ENCODE data around the gene PCED1B.

PCED1B gene

DNA sequence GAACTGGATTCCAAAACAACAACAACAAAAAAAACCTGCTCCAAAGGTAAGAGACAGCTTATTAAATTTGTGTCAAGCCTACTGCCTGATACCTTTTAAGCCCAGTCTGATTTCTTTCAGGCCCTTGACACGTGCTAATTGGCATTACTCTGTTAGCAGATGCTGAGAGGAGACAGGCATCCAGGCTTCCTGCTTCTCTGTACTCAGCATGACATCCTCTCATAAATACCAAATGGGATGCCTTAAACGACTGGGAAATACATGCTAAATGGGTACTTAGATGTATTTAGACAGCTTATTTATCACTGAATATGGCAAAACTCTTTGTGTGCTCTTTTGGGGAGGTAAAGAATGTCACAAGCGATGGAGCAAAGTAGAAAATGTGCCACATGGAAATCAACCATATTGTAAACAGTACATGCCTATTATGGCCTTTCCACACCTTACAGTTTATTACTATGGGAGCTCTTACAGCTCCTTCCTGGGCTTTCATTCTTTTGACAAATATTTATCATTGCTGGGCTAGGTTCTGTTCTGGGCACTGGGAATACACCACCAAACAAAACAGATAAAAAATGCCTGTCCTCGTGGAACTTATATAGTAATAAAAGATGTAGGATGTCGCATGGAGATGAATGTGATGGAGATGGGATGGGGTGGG is 11.5 kb upstream of the PCED1B start:
- DNase-seq (ENCODE audit: low read depth) = no peak

DNA sequence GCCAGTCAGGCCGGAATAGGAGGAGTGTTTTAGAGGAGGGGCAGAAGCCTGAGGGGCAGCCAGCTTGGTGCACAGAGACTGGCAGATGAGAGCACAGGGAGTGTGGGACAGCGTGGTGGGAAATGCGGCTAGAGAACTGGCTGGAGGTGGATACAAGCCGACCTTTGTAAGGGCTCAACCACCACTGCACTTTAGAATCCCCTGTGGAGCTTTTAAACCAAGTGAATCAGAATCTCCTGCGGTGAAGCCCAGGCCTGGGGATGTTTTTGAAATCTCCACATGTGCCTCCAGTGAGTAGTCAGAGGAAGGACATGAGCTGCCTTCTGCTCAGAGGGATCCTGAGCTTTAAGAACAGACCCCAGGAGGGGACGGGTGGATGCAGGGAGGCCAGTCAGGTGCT is 10.9 kb upstream of the PCED1B start:
- no peak for DNase-seq (ENCODE audit: low read depth)

DNA sequence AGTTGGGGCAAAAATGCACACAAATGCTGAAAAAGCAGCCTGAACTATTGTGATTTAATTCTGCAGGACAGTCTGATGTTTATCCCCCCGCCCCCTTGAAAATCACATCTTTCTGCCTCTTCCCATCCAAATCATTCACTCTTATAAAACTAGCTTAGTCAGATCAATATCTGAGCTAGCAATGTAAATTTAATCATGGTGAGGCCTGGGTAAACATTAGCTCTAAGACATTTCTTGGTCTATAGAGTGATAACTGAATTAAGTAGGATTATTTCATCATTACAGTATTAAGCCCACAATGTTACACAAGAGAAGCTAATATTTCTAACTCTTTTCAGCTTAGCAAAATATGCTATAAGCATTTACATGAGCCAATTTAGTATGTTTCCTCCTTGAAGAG is 9.1 kb upstream of the PCED1B start:
- no peak for DNase-seq (ENCODE audit: low read depth)

DNA sequence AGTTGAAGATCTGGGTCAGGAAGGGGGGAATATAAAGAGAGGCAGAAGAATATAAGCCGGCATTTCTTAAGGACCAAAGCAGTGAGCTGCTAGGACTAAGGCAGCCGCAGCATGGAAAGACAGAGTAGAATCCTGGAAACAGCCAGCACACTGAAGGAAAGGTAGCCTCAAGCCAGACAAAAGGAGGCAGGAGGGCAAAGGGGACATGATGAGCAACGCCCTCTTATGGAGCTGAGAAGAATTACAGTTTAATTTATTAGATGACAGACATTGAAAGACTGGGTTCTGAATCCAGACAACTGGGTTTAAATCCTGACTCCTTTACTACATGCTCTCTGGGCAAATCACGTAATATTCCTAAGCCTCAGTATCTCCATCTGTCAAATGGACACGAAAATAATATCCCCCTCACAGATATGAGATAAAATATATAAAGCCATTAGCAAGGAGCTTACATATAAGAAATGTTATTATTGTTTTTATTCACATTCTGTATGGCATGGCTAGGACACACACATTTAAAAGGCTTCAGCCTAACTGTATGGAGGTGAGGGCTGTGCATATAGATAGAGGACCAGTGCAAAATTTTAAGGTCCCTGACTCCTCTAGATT is 8.1 kb upstream of the PCED1B start:
- DNase-seq (ENCODE audit: low read depth) = no peak

DNA sequence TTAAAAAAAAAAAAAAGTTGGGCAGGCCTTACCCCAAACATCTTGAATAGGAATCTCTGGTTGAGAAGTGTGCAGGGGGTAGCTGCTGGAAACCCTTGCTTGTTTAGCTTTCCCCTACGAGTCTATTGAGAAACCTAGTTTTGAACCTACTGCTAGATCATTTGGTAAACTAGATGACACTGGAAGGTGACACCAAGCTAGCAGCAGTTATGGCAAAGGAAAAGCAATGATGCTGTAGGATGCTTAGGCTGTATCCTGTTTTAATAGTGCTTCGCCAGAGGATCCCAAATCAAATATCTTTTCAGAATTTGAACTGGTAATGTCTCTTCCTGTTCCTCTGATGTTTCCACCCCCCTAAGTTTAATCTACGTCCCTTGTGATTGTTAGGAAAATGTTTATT is 5.5 kb upstream of the PCED1B start:
- no peak for DNase-seq (ENCODE audit: low read depth)

DNA sequence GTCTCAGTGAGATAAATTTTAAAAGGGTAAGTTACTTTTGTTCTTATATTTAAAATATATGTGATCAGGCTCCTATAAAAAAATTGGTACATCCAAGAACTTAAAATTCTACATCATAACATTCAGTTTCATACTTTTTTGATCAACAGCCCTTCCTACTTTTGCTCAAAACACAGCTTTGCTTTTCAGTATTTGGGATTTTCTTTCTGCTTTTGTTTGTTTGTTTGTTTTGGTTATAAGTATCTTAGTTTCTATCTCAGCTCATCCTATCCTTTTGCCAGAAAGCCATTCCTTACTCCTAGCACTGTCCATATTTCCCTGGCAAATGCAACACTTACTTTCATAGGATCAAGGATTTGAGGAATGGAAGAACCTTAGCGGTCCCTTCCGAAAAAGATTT is 4.7 kb upstream of the PCED1B start:
- DNase-seq (ENCODE audit: low read depth) = no peak

DNA sequence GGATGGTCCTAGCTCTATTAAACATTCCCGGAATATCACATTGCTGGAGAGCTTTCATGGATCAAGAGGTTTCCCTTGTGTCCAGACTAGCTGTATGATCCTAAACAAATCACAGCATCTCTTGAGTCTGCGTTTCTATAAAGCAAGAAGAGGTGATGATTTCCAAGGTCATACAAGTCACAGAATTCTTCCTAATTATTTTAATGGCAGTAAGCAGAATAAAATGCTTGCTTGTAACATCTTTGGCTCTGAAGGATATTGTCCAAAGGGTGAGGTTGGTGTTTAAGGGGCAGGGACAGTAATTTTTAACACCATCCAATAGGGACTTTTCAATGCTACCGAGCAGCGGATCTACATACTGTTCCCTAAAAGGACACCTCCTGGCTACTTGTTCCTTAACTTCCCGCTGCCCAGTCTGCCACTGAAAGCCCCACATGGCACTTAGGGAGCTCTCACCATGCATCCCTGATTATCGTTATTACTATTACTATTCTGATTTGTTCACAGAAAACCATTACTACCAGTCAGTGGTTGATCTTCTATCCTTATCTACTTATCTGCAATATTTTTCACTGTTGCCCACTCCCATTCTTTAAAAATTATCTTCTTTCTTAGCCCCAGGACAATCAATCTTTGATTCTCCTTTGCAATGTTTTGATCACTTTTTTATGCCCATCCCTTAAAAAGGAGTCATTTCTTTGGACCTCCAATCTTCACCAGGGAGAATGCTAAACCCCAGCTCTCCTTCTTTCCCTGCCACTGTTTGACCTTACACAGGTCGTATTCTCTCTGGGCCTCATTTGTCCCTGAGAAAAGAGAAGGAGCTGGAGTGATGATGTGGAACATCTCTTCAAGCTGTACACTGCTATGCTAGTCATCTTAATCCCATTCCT is 4.0 kb upstream of the PCED1B start:
- no peak for DNase-seq (ENCODE audit: low read depth)

DNA sequence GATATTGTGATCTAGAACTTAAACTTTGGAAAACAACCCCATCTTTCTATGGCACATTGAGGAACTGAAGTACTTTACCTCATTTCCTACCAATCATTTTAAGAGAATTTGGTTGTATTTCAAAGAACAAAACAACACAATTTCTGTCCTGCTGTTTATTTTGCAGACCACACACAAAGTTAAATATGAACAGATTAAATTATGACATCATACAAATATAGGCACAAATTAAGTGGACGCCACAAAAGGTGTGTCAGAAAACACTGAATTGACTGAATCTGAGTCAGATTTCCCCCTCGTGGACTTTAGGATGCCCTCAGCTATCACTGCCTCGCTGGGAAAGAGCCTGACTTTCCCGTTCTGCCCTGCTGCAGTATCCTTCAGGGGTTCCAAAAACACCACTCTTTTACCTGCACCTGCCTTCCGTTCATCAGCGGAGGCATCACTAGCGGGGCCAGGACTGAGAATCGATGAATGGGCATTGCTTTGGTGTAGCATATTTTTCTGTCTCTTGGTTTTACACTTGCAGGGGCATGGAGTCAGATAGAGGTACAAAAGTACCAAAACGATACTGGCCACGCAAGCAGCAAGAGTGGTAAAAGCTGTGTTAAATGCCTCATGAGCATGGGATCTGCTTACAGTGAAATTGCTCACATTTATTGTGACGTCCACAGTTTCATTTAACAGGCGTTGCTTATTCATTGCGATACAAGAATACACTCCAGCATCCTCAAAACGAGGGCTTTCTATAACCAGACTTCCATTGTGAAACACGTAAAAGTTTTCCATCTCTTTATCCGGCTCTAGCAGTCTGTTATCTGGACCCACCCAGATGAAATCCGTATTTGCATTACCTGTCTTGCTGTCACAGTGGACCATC is 2.0 kb upstream of the PCED1B start:
- DNase-seq (ENCODE audit: low read depth) = no peak

DNA sequence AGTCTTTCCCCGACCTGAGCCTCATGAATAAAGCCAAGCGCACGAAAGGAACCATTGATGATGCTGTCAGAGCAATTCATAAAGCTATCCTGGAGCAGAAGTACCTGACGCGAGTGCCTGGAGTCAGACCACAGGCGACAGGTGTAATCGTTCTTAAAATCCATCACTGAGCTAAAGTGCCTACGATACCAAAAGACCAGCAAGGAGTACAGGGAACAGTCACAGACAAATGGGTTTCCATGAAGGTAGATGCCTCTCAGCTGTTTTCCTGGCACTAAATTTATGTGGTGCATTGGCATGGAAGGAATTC is 1.4 kb upstream of the PCED1B start:
- no peak for DNase-seq (ENCODE audit: low read depth)

DNA sequence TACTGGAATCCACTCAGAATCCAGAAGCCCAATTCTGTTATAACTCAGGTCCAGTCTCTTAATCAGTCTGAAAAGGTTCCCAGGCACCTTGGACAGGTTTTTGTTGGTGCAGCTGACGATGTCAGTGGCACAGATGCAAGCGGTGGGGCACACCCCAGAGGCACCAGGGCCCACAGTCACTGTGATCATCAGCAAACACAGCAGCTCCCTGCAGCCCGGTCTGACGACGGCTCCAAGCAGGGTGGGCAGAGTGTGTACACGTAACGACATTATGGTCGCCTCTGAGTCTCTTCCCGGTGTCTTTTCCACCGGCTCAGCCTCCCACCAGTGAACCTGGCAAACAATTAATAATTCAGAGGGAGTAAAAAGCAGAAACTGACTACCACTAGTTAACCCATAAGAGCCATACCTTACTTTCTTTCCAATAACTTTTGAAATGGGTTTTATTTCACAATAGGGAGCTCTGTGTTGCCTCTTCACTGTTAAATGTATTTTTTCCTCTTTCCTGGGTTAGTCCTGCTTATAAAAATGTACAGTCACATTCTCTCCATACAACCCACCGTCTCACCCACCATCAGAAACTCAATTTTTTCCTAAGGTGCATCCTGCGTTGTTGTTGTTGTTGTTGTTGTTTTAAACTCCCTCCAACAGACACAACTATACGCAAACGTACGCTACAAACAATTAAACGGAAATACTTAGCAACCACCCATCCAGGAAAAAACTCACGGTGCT is 521 bp upstream of the PCED1B start:
- no peak for DNase-seq (ENCODE audit: low read depth)

DNA sequence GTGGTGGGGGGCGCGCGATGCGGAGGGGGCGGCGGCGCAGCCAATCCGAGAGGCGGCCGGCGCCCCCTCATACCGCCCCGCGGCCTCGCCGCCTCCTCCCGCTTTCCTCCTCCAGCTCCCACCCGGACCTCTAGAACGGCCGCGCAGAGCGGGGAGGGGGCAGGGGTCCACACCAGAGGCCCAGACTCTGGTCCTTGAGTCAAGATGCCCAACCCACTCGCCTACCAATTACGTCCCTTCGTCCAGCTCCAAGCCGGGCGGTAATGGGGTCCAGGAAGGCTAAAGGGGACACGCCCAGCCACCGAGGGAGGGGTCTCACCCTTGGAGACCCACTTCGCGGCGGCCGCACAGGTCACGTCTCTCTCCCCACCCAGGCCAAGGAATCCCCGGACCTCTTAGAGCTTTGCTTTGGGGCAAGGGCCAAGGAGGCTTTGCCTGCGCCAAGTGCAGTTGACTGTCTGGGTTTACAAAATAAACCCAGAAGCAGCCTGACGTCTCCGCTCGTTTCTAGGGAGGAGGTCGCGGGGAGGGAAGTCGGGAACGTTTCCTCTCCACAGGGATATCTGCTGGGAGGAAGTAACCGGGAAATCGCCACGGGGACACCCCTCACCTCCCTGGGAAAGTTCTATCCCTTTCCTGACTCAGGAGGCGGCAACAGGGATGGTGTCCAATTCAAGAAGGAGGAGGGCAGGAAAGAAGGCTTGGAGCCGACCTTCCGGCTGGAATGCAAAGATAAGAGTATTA is 732 bp downstream of the PCED1B start:
- no peak for DNase-seq (ENCODE audit: low read depth)

DNA sequence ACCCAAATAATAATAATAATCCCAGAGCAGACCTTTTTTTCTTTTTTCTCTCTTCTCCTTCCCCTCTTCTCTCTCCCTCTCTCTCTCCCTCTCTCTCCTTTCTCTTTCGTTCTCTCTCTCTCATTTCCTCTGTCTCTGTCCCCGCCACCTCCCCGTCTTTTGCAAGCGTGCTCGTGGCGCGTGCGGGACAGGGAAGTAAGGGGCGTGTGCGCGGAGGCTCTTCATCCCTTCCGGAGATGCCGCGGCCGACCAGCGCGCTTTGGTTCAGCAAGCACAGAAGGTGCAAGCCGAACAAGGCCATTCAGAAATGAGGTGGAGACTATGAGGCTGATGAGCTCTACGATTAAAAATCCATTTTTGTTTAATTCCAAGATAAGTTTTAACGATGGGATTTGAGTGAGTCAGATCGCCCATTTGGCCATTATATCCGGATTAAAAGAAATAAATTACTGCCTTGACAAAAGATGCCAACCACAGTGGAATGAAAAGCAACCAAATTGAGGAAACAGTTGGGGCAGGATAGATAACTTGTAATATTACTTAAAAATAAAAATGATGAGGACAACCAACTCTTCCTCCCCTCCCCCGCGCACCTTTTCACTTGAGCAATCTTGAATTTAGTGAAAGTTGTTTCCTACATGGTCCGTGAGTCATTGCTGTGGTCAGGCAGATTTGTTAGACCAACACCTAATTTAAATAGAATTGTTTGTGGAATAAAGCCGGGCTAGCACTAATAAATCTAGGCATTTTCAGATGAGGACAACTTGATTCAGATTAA is 1.5 kb downstream of the PCED1B start:
- peak; percentile 29 for DNase-seq (ENCODE audit: low read depth)

DNA sequence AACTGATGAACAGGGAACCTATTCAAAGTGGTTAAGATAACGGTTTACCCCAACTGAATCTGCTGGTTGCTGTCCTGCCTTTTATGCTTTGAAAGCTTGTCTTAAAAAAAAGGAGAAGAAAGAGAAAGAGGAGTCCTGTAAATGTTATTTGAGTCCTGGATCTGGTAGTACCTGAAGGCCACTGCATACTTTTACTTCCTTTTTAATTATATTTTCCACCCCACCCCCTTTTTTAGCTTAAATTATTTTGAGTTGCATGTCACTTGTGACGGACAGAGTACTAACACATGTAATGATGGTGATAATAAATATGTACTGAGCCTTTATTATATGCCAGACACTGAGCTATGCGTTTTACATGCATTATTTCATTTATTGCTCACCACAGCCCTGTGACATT is 2.9 kb downstream of the PCED1B start:
- DNase-seq (ENCODE audit: low read depth) = no peak

DNA sequence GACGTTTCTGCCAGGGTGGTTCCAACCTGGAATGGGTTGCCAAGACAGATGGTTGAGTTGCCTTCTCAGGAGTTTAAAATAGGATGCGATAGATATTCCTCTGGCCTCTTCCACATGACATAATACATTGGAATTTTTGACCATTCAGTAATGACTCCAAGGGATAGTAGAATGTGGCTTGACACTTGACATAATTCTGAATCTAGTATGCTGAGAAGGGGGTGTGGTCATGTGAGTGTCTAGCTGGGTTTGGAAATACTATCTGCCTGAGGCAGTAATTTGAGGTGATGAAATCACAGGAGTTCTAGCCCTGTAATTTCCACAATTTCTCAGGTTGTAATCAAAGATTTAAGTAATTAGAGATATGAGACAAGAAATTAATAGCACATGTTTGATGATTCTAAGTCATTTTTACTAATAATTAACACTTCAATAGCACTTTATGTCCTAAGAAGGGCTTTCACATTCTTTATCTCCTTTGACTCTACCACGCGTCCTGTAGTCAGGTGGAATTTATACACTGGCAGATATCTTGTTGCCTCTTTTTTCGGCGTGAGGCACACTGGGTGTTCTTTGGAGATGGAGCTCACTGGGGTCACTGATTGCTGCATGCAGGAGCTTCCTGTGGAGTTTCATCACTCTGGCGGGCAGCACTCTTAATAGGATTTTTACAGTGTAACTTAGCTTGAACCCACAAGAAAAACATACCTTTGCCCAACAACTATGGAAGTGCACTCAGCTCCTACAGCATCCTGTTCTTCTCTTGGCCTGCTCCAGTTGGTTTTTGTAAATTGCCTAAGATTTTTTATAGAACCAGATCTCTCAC is 3.6 kb downstream of the PCED1B start:
- no peak for DNase-seq (ENCODE audit: low read depth)

DNA sequence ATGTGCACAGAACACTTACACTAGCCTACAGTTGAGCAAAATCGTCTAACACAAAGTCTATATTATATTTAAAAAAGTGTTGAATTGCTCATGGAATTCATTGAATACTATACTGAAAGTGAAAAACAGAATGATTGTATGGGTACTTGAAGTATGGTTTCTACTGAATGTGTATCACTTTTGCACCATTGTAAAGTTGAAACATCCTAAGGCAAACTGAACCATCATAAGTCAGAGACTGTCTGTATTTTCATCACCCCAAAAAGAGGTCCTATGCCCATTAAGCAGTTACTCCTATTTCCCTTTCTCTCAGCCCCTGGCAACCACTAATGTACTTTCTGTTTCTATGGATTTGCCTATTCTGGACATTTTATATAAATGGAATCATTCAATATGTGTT is 4.8 kb downstream of the PCED1B start:
- DNase-seq (ENCODE audit: low read depth) = no peak

DNA sequence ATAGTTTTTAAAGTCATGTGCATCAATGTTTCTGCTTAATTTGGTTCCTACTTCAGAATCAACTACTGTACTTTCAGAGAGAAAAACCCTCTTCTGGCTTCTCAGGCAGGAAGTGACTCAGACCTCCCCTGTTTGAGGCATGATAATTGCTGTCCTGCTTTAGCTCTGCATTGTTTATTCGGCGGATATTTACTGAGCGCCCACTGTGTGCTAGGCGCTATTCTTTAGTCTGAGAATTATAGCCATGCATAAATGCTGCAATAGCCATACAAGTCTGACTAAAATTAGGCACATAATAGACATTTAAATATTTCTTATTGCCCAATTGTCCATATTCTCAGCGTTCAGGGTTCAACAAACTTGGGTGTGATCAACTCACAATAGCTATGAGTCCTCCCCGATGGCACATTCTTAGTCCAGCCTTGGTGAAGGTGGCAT is 6.4 kb downstream of the PCED1B start:
- DNase-seq (ENCODE audit: low read depth) = no peak

DNA sequence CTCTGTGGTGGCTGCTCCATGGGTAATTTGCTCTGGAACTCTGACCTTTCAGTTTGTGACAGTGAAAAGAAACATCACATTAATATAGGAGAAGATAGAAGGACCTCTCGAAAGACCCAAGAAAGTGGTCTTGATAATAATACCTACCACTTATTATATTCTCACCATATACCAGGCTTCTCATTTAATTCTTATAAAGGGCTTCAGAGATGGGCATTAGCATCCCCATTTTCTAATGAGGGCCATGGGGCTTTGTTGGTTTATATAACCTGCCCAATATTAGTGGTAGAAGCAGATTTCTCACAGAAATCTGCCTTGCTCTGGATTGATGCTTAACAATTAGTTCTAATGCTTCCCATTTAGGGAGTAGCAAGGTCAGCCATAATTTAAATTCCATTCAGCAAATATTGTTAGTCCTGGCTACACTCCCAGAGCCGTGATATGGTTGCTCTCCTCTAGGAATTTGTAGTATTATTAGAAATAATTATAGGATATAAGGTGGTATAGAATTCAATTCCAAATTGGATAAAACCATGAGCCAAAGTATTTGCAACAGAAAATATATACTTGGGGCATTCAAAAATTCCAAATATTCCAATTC is 7.8 kb downstream of the PCED1B start:
- DNase-seq (ENCODE audit: low read depth) = no peak

DNA sequence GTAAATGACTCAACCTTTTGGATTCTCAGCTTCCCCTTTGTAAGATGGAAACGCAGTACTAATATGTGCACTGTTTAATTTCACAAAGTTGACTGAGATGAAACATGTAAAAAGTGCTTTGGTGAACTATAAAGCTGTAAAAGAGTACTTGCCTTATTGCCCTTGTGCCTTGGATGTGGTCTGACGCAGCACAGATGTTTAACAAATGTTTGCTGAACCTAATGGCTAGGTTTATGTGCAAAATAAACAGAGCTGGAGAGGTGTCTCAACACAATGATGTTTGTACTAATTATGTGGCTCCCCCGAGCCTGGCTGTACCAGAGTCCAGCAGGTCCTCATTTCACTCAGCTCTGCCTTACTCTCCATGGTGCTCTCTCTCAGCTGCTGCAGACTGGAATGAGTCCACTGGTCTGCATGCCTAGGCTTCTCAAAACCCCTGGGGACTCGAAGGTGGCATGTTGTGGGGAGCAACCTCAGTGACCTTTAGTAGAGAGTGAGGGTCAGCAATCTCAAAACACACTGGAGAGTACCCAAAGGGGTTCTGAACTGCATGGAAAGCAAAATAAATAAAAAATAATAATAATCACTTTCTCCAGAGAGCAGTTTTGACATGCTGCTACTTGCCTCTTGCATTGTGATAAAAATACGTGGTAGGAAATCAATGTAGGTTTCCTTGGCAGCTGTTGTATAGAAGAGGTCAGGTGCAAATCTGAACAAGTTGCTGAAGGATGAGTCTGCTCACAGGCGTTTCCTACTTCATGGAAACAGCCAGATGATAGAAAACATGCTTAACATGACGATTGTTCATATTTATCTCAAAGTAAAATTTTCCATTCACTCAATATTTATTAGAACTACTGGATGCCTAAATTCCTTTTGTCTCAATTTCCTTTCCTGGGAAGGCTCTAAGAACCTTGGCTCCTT is 8.9 kb downstream of the PCED1B start:
- DNase-seq (ENCODE audit: low read depth) = no peak
